ENCODE measurements around the gene SPATA18. TPM values are rescaled to one million over a fixed set of nuclear protein-coding genes. Genes with fewer than 3 reads are reported as not detected.

SPATA18 gene
- total and polyA plus RNA-seq, 9 of the 15 experiments (the other 6 are each of a cell fraction or from before 2014, with no cell fraction given) = 0.09 TPM; not detected in 8

DNA sequence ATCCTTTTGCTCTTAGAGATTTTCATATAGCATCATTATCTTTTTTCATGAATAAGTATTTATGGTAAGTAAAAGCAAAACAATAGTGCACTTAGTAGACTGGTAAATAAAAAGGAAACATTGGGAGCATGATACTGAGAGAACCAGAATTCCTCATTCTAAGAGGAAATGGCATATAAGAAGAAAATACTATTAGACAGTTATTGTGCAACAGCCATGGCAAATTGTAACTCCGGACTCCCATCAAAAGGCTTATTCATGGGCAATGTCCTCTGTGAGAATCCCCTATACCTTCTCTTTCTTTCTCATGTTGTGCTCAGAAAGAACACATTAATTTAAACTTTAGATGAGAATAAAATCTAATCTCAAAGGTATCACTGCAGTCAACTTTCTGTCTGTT lies 42.4 kb downstream of the SPATA18 start:
- DNase-seq (ENCODE audit: extremely low read depth in 1 of 4, low spot score in 3 of 4) (no peak), ATAC-seq (no peak), FAIRE-seq (no peak)
- WGBS (ENCODE audit: insufficient coverage, low coverage, missing lambda C conversion rate) = 0% methylated on average over 1 of the region's 1 CpG
- intact Hi-C loops (cut with micrococcal nuclease) (no loop called here), in situ Hi-C loops (cut with MboI) (no loop called here)
- Histone ChIP-seq H3K4me2 (ENCODE audit: insufficient read depth, low read length) (no peak overlapping the region), H3K36me3 (ENCODE audit: control insufficient read depth, insufficient read depth, low read length) (no peaks in the 10 kb centered on the region), H3K9ac (ENCODE audit: insufficient read depth in 1 of 2, low read depth in 2 of 2, low read length in 2 of 2) (no peak overlapping the region), H3K27ac (ENCODE audit: extremely low read depth, low read depth, low read length) (no peak overlapping the region), H3K4me3 (no peak overlapping the region), H2AFZ (ENCODE audit: low read depth, low read length) (no peak overlapping the region), H4K20me1 (replicated peaks; ENCODE audit: control insufficient read depth, insufficient read depth, low read length) (no peaks in the 10 kb centered on the region), H3K9me1 (ENCODE audit: control insufficient read depth, insufficient read depth, low read length) (no peaks in the 10 kb centered on the region), H3K4me1 (replicated peaks in 1 of 2; ENCODE audit: control insufficient read depth in 2 of 2, insufficient read depth in 2 of 2, low read length in 2 of 2) (no peaks in the 10 kb centered on the region), H3K79me2 (ENCODE audit: control insufficient read depth, insufficient read depth, low read length) (no peaks in the 10 kb centered on the region), H3K9me3 (replicated peaks; ENCODE audit: control insufficient read depth, insufficient read depth, low read depth, low read length) (no peaks in the 10 kb centered on the region), H3K27me3 (ENCODE audit: control insufficient read depth in 2 of 2, insufficient read depth in 2 of 2, low read length in 2 of 2) (no peaks in the 10 kb centered on the region)
- BruUV-seq (replicated peaks) = no TSS peak
- CTCF ChIA-PET (ENCODE audit: low intra/inter-chr PET ratio) = no interaction called here
- POLR2A ChIA-PET = no interaction called here
- TF ChIP-seq ZNF444 (CRISPR knock-in tag; IDR thresholded peaks at IDR 0.05) (no peak), KDM1A (IDR thresholded peaks at IDR 0.05) (no peak), HNRNPK (IDR thresholded peaks at IDR 0.05; ENCODE audit: low read depth, low read length, poor library complexity, severe bottlenecking) (no peak), ZNF57 (CRISPR knock-in tag; IDR thresholded peaks at IDR 0.05) (no peak), MTA3 (IDR thresholded peaks at IDR 0.05; ENCODE audit: borderline replicate concordance) (no peak), CEBPB (tag; IDR thresholded peaks at IDR 0.05) (no peak), NUFIP1 (IDR thresholded peaks at IDR 0.05; ENCODE audit: partially characterized antibody) (no peak), SIN3A (IDR thresholded peaks at IDR 0.05; ENCODE audit: borderline replicate concordance in 2 of 2, control insufficient read depth in 1 of 2, low read depth in 2 of 2, low read length in 2 of 2) (no peak), DDX20 (tag; IDR thresholded peaks at IDR 0.05; ENCODE audit: low read depth) (no peak), ILF3 (IDR thresholded peaks at IDR 0.05; ENCODE audit: borderline replicate concordance) (no peak), ZNF354B (CRISPR knock-in tag; IDR thresholded peaks at IDR 0.05) (no peak), ESRRA (IDR thresholded peaks at IDR 0.05; ENCODE audit: borderline replicate concordance, low read depth) (no peak), SMARCA5 (IDR thresholded peaks at IDR 0.05) (no peak)
- TF ChIP-seq, protein P1, sequence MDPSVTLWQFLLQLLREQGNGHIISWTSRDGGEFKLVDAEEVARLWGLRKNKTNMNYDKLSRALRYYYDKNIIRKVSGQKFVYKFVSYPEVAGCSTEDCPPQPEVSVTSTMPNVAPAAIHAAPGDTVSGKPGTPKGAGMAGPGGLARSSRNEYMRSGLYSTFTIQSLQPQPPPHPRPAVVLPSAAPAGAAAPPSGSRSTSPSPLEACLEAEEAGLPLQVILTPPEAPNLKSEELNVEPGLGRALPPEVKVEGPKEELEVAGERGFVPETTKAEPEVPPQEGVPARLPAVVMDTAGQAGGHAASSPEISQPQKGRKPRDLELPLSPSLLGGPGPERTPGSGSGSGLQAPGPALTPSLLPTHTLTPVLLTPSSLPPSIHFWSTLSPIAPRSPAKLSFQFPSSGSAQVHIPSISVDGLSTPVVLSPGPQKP (CRISPR knock-in tag; IDR thresholded peaks at IDR 0.05) = no peak
- TF ChIP-seq, protein P2, sequence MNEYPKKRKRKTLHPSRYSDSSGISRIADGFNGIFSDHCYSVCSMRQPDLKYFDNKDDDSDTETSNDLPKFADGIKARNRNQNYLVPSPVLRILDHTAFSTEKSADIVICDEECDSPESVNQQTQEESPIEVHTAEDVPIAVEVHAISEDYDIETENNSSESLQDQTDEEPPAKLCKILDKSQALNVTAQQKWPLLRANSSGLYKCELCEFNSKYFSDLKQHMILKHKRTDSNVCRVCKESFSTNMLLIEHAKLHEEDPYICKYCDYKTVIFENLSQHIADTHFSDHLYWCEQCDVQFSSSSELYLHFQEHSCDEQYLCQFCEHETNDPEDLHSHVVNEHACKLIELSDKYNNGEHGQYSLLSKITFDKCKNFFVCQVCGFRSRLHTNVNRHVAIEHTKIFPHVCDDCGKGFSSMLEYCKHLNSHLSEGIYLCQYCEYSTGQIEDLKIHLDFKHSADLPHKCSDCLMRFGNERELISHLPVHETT (CRISPR knock-in tag; conservative IDR thresholded peaks at IDR 0.05 in 1 of 2, IDR thresholded peaks at IDR 0.05 in 1 of 2) = no peak
- TF ChIP-seq, protein P3, sequence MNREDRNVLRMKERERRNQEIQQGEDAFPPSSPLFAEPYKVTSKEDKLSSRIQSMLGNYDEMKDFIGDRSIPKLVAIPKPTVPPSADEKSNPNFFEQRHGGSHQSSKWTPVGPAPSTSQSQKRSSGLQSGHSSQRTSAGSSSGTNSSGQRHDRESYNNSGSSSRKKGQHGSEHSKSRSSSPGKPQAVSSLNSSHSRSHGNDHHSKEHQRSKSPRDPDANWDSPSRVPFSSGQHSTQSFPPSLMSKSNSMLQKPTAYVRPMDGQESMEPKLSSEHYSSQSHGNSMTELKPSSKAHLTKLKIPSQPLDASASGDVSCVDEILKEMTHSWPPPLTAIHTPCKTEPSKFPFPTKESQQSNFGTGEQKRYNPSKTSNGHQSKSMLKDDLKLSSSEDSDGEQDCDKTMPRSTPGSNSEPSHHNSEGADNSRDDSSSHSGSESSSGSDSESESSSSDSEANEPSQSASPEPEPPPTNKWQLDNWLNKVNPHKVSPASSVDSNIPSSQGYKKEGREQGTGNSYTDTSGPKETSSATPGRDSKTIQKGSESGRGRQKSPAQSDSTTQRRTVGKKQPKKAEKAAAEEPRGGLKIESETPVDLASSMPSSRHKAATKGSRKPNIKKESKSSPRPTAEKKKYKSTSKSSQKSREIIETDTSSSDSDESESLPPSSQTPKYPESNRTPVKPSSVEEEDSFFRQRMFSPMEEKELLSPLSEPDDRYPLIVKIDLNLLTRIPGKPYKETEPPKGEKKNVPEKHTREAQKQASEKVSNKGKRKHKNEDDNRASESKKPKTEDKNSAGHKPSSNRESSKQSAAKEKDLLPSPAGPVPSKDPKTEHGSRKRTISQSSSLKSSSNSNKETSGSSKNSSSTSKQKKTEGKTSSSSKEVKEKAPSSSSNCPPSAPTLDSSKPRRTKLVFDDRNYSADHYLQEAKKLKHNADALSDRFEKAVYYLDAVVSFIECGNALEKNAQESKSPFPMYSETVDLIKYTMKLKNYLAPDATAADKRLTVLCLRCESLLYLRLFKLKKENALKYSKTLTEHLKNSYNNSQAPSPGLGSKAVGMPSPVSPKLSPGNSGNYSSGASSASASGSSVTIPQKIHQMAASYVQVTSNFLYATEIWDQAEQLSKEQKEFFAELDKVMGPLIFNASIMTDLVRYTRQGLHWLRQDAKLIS (CRISPR knock-in tag; IDR thresholded peaks at IDR 0.05) = no peak
- TF ChIP-seq, protein P4, sequence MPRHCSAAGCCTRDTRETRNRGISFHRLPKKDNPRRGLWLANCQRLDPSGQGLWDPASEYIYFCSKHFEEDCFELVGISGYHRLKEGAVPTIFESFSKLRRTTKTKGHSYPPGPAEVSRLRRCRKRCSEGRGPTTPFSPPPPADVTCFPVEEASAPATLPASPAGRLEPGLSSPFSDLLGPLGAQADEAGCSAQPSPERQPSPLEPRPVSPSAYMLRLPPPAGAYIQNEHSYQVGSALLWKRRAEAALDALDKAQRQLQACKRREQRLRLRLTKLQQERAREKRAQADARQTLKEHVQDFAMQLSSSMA (CRISPR knock-in tag; IDR thresholded peaks at IDR 0.05) = no peak

All from K562 (cell line).